Vagina (tissue), 2 donors: ENCODE measurements around the gene PDCD7.

ENCODE experiments used
- CTCF ChIP-seq, 3 experiments: fragments of 450-650 bp in 2 of 3; fragments of 200-600 bp in 1 of 3; sonication (generic) in 1 of 3; IDR thresholded peaks; one replicate each; pipeline ENCODE4 v1.5.1; 2017 to 2019; ENCODE audit warnings: antibody characterized with exemption in 3 of 3, mild to moderate bottlenecking in 2 of 3, moderate library complexity in 2 of 3
- POLR2A ChIP-seq, 2 donors: fragments of 450-650 bp; IDR thresholded peaks; one replicate each; pipeline ENCODE4 v1.6.1; 2017; ENCODE audit warnings: antibody characterized with exemption in 2 of 2, mild to moderate bottlenecking in 2 of 2, moderate library complexity in 2 of 2

GRCh38 chr15:65176056-65176455 is 42.4 kb upstream of the PDCD7 start:
- TF ChIP-seq POLR2A (IDR thresholded peaks at IDR 0.05) = no peak
- no peak for TF ChIP-seq CTCF (IDR thresholded peaks at IDR 0.05)
